Endothelial cell of umbilical vein (primary cell): ENCODE measurements around the gene MMP28.

Source experiments
- EZH2 ChIP-seq: IDR thresholded peaks from 2 replicates; pipeline ENCODE4 v1.6.1; 2012; ENCODE audit warnings: borderline replicate concordance, low read depth, mild to moderate bottlenecking, moderate library complexity, low read length, inconsistent platforms; ENCODE audit not compliant: severe bottlenecking
- FOS ChIP-seq: IDR thresholded peaks from 2 replicates; pipeline ENCODE4 v1.6.1; 2011; ENCODE audit warnings: mild to moderate bottlenecking, low read length, moderate library complexity, borderline replicate concordance; ENCODE audit not compliant: insufficient read depth
- JUN ChIP-seq: IDR thresholded peaks from 2 replicates; pipeline ENCODE4 v1.6.1; 2011; ENCODE audit warnings: borderline replicate concordance, low read depth; ENCODE audit not compliant: insufficient read length, insufficient read depth
- POLR2A ChIP-seq: IDR thresholded peaks from 2 replicates; pipeline ENCODE4 v1.6.1; 2012; ENCODE audit warnings: low read depth, mild to moderate bottlenecking, control low read depth, low read length
- POLR2AphosphoS5 ChIP-seq: IDR thresholded peaks from 2 replicates; pipeline ENCODE4 v1.6.1; 2012; ENCODE audit warnings: low read depth, mild to moderate bottlenecking, control low read depth, low read length, moderate library complexity; ENCODE audit not compliant: insufficient read depth
- TF ChIP-seq, protein P1 (sequence below), 2 donors: IDR thresholded peaks; 1 replicate in 1 of 2; 2 replicates in 1 of 2; pipeline ENCODE4 v1.5.1; 2011; ENCODE audit warnings: low read length in 2 of 2, mild to moderate bottlenecking in 2 of 2, moderate library complexity in 2 of 2, control low read depth in 1 of 2, inconsistent platforms in 1 of 2, low read depth in 1 of 2; ENCODE audit not compliant: insufficient read depth in 1 of 2; ENCODE audit errors: extremely low read depth in 1 of 2
- TF ChIP-seq, protein P2 (sequence below): IDR thresholded peaks from 2 replicates; pipeline ENCODE4 v1.6.1; 2011; ENCODE audit not compliant: insufficient read depth, insufficient read length

DNA sequence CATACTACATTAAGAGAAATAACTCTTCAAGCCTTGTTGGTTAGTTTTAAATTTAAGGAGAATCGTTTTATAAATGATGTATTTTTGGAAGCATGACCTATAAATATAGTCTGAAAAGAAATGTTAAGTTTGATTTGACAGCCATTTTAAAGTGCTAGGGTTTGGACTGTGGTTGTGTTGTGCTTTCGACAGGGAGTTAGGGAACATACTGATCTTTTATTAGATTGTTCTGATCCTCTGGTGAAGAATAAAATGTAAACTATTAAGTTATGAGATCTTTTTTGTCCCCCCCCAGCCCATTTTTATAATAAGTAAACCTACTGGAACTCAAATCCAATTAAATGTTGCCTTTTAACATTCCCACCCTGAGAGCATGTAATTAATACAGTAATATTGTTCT, 25.9 kb upstream of the MMP28 start:
- TF ChIP-seq, protein P1, sequence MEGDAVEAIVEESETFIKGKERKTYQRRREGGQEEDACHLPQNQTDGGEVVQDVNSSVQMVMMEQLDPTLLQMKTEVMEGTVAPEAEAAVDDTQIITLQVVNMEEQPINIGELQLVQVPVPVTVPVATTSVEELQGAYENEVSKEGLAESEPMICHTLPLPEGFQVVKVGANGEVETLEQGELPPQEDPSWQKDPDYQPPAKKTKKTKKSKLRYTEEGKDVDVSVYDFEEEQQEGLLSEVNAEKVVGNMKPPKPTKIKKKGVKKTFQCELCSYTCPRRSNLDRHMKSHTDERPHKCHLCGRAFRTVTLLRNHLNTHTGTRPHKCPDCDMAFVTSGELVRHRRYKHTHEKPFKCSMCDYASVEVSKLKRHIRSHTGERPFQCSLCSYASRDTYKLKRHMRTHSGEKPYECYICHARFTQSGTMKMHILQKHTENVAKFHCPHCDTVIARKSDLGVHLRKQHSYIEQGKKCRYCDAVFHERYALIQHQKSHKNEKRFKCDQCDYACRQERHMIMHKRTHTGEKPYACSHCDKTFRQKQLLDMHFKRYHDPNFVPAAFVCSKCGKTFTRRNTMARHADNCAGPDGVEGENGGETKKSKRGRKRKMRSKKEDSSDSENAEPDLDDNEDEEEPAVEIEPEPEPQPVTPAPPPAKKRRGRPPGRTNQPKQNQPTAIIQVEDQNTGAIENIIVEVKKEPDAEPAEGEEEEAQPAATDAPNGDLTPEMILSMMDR (IDR thresholded peaks at IDR 0.05; ENCODE audit: extremely low read depth in 1 of 2, insufficient read depth in 1 of 2, low read depth in 1 of 2, low read length in 2 of 2): no peak
- TF ChIP-seq POLR2A (no peak), JUN (no peak), EZH2 (no peak), POLR2AphosphoS5 (no peak), FOS (no peak)
- TF ChIP-seq, protein P2, sequence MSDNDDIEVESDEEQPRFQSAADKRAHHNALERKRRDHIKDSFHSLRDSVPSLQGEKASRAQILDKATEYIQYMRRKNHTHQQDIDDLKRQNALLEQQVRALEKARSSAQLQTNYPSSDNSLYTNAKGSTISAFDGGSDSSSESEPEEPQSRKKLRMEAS: no peak
